ENCODE results near the gene LBP. TPM values are rescaled to one million over a fixed set of nuclear protein-coding genes. Genes with fewer than 3 reads are reported as not detected.

Gene LBP
- total and polyA plus RNA-seq, 2 donors (not counting 3 experiments of a cell fraction or from before 2014, with no cell fraction given): 0.03 TPM; not detected in 1

GRCh38 chr20:38423541-38423940, 77.3 kb downstream of the LBP start:
- Histone ChIP-seq H2AFZ (ENCODE audit: low read depth, low read length) (no peak overlapping the region), H3K9me3 (replicated peaks; ENCODE audit: control insufficient read depth, insufficient read depth, low read length) (no peaks in the 10 kb centered on the region), H3K79me2 (ENCODE audit: control insufficient read depth, insufficient read depth, low read length) (peaks cover 62% of the 10 kb centered on the region), H3K27me3 (ENCODE audit: control insufficient read depth in 2 of 2, insufficient read depth in 2 of 2, low read length in 2 of 2) (no peaks in the 10 kb centered on the region), H3K4me1 (ENCODE audit: control insufficient read depth, extremely low read depth, insufficient read depth, low read length) (peaks cover 10% of the 10 kb centered on the region), H3K9ac (replicated peaks; ENCODE audit: extremely low read depth, insufficient read depth, low read length) (no peak overlapping the region), H3K27ac (ENCODE audit: insufficient read depth, low read depth, low read length) (no peak overlapping the region), H3K9me1 (replicated peaks; ENCODE audit: control insufficient read depth, extremely low read depth, insufficient read depth, low read length) (no peaks in the 10 kb centered on the region), H3K4me3 (replicated peaks in 1 of 3; ENCODE audit: insufficient read depth in 1 of 3, low read depth in 1 of 3, low read length in 3 of 3) (no peak overlapping the region), H3K36me3 (ENCODE audit: control insufficient read depth in 2 of 2, extremely low read depth in 1 of 2, insufficient read depth in 2 of 2, low read length in 2 of 2) (peaks cover 55 to 80% of the 10 kb centered on the region in 2 experiments), H4K20me1 (replicated peaks; ENCODE audit: control insufficient read depth, extremely low read depth, insufficient read depth, low read length) (no peaks in the 10 kb centered on the region), H3K4me2 (ENCODE audit: insufficient read depth, low read length) (no peak overlapping the region)
- POLR2A ChIA-PET: no interaction called here
- TF ChIP-seq EZH2 (IDR thresholded peaks at IDR 0.05; ENCODE audit: borderline replicate concordance, low read depth, low read length, severe bottlenecking) (no peak), MAX (IDR thresholded peaks at IDR 0.05; ENCODE audit: insufficient read depth, insufficient read length) (no peak), FOS (IDR thresholded peaks at IDR 0.05; ENCODE audit: borderline replicate concordance, insufficient read depth, low read length) (no peak), JUN (IDR thresholded peaks at IDR 0.05; ENCODE audit: borderline replicate concordance, insufficient read depth, insufficient read length, low read depth) (no peak), MYC (IDR thresholded peaks at IDR 0.05; ENCODE audit: low read depth, low read length) (no peak), POLR2A (IDR thresholded peaks at IDR 0.05; ENCODE audit: low read depth, low read length) (no peak), GATA2 (IDR thresholded peaks at IDR 0.05; ENCODE audit: insufficient read depth, insufficient read length, low read depth, low read length) (no peak), POLR2AphosphoS5 (IDR thresholded peaks at IDR 0.05; ENCODE audit: insufficient read depth, low read depth, low read length) (no peak), CTCF (IDR thresholded peaks at IDR 0.05; ENCODE audit: extremely low read depth in 1 of 2, insufficient read depth in 1 of 2, low read depth in 1 of 2, low read length in 2 of 2) (no peak)
- intact Hi-C loops (cut with micrococcal nuclease) (no loop called here), dilution Hi-C loops (cut with MboI; ENCODE audit: extremely low pct_ligation_motif_present, low sequenced_read_pairs) (no loop called here)
- BruUV-seq (replicated peaks): no TSS peak
- DNase-seq (ENCODE audit: low read depth, low spot score) (no peak), FAIRE-seq (no peak)
- CTCF ChIA-PET: interaction anchor here (0.6 kb wide), 1 partner anchor 97 kb away, joined by 4 read pairs; no protein-coding TSS in a partner anchor

All from endothelial cell of umbilical vein (primary cell).